C4-2B (cell line): Measurements from ENCODE around the gene UGT2A3.
"Not testable (repeated sequence)": the region's sequence is repeated elsewhere in the genome, so short reads cannot be mapped to it uniquely, and the experiment has no call there.

Source experiments
- H3K27ac ChIP-seq: fragments of 450-650 bp; 2 replicates; pipeline ENCODE4 v1.5.1; 2017
- ZFX ChIP-seq: fragments of 450-650 bp; IDR thresholded peaks from 2 replicates; pipeline ENCODE4 v1.6.1; 2017
- TF ChIP-seq, protein P1 (sequence below): fragments of 450-650 bp; conservative IDR thresholded peaks from 2 replicates; pipeline ENCODE4 v1.5.1; 2017; ENCODE audit warnings: mild to moderate bottlenecking

The UGT2A3 gene

GRCh38 chr4:68962868-68963267, 11.3 kb upstream of the UGT2A3 start:
- no peak overlapping the region for H3K27ac ChIP-seq
- no peak for TF ChIP-seq ZFX
- TF ChIP-seq, protein P1, sequence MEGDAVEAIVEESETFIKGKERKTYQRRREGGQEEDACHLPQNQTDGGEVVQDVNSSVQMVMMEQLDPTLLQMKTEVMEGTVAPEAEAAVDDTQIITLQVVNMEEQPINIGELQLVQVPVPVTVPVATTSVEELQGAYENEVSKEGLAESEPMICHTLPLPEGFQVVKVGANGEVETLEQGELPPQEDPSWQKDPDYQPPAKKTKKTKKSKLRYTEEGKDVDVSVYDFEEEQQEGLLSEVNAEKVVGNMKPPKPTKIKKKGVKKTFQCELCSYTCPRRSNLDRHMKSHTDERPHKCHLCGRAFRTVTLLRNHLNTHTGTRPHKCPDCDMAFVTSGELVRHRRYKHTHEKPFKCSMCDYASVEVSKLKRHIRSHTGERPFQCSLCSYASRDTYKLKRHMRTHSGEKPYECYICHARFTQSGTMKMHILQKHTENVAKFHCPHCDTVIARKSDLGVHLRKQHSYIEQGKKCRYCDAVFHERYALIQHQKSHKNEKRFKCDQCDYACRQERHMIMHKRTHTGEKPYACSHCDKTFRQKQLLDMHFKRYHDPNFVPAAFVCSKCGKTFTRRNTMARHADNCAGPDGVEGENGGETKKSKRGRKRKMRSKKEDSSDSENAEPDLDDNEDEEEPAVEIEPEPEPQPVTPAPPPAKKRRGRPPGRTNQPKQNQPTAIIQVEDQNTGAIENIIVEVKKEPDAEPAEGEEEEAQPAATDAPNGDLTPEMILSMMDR, result no peak

DNA sequence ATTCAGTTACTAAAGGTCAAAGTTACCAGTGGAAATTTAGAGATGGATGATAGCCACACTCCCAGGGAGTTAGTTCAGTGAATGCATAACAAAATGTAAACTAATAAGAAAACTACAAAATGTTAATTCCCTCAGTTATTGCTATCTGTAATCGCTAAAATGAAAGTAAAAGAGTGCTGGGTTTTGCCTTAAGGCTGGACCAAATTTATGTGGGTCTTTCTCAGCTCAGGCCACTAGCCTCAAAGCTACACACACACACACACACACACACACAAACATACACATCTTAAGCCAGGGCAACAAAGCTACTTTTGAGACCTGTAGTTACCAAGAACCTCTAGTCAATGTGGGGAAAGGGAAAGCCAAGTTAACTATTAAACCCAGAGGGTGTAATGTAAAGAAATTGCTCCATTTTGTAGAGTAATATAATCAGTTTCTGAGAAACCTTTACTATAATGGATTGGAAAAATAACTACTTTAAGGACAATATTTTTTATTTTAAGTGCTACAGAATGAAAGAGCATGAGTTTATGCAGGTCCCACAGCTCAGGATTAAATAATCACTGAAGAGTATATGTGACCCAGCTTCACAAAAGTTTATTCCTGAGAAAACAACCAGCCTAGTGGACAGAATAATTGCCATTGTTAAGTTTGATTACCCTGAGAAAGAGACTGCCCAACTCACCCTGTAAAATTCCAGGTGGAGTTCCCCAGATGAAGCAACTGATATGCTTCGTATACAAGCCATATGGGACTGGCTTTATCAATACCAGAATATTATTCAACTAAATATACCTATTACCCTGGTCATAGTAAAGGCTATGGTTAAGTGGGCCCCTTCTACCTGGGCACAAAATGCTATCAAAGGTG, 8.9 kb upstream of the UGT2A3 start:
- H3K27ac ChIP-seq, result no peak overlapping the region
- TF ChIP-seq ZFX, result no peak

- not testable (repeated sequence) for H3K27ac ChIP-seq
Observed at GRCh38 chr4:68959085-68959484, 7.5 kb upstream of the UGT2A3 start.

DNA sequence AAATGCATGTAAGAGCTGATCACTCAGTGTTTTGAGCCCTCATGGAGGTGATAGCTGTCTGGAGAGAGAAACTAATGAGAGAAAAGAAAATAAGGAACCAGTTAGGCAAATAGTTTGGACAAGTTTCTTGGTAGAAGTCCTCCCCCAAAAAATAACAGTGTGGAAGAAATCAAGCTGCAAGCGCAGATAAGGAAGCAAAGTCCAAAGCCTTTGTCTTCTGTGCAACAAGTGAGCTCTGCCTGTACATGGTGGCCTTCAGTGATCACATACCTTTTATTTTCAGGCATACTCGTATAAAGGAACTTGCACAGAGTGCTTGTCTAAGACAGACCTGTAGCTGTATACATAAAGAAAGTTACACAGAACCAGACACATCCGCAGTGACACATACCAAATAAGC, 2.5 kb upstream of the UGT2A3 start:
- TF ChIP-seq, protein P1, result no peak
- no peak for TF ChIP-seq ZFX
- H3K27ac ChIP-seq, result no peak overlapping the region

- TF ChIP-seq, protein P1, result no peak
- no peak for TF ChIP-seq ZFX
- no peak overlapping the region for H3K27ac ChIP-seq
Observed at GRCh38 chr4:68953056-68953596, 1.5 kb upstream of the UGT2A3 start.

- H3K27ac ChIP-seq, result no peak overlapping the region
- no peak for TF ChIP-seq ZFX
- TF ChIP-seq, protein P1, result no peak
Observed at GRCh38 chr4:68951806-68952585, 392 bp upstream of the UGT2A3 start.

DNA sequence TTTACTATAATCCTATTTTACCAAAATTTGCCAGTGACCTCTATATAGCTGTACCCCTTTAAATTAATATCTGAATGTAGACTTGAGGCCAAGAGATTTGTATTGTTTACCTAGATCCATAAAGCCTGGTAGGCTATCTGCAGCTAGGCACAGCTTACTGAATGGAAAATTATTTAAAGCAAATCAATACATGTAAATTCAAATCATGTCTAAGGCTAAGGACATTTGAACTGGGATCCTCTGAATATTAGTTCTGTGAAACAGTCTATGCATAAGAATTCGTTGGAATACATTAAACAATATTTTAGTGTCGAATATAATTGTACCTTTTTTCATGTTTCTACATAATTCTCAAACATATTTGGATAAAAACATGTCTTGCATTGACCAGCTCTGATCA, 1.6 kb downstream of the UGT2A3 start:
- TF ChIP-seq, protein P1, result no peak
- no peak for TF ChIP-seq ZFX
- H3K27ac ChIP-seq, result no peak overlapping the region

GRCh38 chr4:68948985-68949384, 2.6 kb downstream of the UGT2A3 start:
- TF ChIP-seq ZFX, result no peak
- TF ChIP-seq, protein P1, result no peak
- no peak overlapping the region for H3K27ac ChIP-seq
